GM21528 (cell line): ENCODE data around the gene KCNH6.

Source experiments
- ATAC-seq: cut with Tn5 transposase; IDR thresholded peaks from one replicate; pipeline ENCODE4 v1.9.1; 2021; ENCODE audit warnings: mild to moderate bottlenecking, moderate library complexity; ENCODE audit not compliant: unreplicated experiment, low FRiP score

Gene KCNH6

DNA sequence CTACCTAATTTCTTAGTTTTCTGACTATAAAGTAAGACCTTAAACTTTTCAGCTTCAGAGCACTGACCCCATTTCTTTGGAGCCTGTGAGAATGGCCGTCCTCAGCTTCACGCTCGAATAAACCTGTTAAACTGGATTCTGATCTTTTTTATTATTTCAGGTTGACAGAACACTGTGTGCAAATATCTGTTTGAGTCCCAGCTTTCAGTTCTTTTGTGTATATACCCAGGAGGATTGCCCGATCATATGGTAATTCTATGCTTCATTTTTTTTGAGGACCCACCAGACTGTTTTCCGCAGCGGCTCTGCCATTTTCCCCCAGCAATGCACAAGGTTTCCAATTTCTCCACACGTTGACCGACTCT lies 19.8 kb upstream of the KCNH6 start:
- ATAC-seq, result no peak

DNA sequence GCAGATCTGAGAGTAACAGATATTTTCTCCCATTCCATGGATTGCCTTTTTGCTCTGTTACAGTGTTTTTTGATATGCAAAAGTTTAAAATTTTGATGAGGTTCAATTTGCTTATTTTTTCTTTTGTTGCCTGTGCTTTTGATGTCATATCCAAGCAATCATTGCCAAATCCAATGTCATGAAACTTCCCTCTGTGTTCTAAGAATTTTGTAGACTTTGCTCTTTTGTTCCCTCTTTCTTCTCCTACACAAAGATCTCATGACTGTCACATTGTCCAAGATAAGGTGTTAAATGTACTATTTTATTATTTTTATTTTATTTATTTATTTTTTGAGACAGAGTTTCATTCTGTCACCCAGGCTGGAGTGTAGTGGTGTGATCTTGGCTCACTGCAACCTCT lies 18.9 kb upstream of the KCNH6 start:
- ATAC-seq, result no peak

DNA sequence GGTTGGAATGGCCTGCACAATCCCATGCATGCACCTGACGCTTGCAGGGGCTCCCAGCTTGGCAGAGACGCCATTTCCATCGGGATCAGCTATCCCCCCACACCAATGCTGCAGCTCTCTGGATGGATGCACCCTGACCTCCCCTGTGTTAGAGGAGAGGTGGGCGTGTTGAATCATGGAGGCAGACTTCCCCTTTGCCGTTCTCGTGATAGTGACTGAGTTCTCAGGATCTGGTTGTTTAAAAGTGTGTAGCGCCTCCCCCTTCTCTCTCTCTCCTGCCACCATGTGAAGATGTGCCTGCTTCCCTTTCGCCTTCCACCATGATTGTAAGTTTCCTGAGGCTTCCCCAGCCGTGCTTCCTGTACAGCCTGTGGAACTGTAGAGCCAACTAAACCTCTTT lies 17.8 kb upstream of the KCNH6 start:
- no peak for ATAC-seq

DNA sequence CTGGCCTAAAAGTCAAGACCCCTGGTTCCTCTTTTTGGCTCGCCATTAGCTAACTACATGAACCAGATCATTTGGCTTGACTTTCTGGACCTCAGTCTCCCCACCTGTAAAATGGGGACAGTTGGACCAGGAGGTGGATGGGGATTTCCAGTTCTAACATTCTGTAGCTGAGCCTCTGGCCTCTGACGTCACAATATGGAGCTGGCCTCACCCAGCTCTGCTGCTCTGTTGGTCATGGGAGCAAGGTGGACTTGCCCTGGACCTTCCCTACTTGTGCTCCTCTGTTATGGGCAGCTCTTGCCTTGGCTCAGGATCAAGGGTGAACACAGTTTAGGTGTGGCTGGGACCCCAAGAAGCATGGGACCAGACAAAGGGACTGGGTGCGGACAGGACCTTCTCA lies 16.5 kb upstream of the KCNH6 start:
- ATAC-seq, result no peak

DNA sequence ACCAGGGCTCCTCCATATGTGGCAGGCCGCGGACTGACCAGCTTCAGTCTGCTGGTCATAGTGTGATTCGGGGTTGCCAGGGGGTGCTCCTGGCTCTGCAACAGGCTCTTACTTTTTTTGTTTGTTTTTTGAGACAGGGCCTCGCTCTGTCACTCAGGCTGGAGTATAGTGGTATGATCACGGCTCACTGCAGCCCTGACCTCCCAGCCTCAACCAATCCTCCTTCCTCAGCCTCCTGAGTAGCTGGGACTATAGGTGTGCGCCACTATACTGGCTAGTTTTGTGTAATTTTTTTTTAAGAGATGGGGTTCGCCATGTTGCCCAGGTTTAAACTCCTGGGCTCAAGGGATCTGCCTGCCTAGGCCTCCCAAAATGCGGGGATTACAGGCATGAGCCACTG lies 11.8 kb upstream of the KCNH6 start:
- no peak for ATAC-seq

DNA sequence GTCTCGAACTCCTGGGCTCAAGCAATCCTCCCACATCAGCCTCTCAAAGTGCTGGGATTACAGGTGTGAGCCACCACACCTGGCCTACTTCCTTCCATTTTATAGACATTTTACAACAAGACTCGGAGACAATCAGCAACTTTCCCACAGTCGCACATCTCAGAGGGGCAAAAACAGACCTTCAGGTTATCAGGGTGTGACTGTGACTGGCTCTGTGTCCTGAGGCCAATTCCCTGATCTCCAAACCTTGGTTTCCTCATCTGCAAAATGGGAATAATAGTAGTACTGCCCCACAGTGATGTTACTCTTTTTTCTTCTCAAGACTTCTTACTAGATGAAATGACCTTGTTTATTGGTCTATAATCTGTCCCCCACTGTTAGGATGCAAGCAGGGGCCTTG lies 10.8 kb upstream of the KCNH6 start:
- no peak for ATAC-seq

DNA sequence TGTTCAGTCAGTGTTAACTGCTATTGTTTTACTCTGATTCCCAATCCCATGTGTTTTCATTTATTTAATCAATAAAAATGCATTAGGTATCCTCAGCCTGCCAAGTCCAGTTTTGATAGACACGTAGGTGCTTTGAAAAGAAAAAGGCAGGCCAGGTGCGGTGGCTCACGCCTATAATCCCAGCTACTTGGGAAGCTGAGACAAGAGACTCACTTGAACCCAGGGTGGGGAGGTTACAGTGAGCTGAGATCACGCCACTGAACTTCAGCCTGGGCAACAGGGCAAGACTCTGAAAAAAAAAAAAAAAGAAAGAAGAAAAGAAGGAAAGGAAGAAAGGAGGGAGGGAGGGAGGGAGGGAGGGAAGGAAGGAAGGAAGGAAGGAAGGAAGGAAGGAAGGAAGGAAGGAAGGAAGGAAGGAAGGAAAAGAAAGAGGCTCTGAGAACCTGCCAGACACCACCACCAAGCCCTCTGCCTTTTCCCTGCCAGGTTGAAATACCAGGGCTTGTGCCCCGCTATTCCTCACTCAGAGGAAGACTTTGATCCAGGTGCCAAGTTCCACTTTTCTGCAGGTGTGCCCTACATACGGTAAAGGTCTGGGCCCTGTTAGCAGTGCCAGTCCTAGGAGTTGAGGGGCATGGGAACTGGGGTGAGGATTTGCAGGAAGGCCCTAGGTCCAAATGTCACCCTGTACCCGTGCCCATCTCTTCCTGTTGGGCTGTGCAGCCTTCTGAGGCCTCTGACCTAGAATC lies 10.1 kb upstream of the KCNH6 start:
- no peak for ATAC-seq

DNA sequence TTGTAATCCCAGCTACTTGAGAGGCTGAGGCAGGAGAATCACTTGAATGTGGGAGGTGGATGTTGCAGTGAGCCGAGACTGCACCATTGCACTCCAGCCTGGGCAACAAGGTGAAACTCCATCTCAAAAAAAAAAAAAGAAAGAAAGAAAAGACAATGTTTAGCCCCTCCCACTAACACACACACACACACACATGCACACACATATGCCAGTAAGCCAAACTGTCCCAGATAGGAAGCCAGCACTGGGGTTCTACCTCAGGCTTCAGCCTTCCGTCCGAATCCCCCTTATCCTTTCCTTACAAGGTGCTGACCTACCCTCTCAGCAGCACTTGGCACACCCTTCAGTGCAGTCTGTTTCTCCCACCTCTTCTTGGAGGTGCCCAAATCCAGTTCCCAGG lies 8.7 kb upstream of the KCNH6 start:
- ATAC-seq, result no peak

DNA sequence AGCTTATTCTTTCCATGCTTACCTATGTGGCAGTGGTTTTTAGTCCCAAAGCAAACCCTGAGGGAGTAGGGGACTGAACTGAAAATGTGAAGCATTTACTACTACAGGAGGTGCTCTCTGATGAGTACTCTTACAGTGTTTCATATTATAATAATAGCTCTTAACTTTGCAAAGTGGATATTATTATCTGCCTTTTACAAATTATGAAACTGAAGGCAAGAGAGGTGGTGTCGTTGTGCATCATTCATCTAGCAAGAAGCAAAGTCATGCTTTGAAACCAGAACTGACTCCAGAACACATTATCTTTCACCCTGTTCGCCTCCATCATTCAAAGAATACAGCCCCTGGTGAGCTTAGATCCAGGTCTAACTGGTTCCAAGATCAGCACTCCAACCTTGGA lies 8.2 kb upstream of the KCNH6 start:
- no peak for ATAC-seq

DNA sequence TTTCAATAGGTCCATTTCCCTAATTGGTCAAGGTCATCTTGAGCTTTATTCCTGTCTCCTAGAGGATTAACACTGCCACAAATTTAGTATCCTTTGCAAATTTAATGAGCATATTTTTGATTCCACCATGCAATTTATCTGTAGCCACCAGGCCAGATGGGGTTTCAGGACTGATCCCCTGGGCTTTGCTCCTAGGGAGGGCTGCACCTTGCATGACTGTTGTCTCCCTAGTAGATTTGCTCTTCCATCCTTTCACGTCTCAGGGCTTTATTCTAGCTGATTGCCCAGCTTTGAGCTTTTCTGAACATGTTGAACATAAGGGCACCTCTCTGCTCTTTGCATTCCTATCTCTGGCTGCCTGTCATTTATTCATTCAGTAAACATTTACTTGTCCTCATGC lies 7.7 kb upstream of the KCNH6 start:
- no peak for ATAC-seq

DNA sequence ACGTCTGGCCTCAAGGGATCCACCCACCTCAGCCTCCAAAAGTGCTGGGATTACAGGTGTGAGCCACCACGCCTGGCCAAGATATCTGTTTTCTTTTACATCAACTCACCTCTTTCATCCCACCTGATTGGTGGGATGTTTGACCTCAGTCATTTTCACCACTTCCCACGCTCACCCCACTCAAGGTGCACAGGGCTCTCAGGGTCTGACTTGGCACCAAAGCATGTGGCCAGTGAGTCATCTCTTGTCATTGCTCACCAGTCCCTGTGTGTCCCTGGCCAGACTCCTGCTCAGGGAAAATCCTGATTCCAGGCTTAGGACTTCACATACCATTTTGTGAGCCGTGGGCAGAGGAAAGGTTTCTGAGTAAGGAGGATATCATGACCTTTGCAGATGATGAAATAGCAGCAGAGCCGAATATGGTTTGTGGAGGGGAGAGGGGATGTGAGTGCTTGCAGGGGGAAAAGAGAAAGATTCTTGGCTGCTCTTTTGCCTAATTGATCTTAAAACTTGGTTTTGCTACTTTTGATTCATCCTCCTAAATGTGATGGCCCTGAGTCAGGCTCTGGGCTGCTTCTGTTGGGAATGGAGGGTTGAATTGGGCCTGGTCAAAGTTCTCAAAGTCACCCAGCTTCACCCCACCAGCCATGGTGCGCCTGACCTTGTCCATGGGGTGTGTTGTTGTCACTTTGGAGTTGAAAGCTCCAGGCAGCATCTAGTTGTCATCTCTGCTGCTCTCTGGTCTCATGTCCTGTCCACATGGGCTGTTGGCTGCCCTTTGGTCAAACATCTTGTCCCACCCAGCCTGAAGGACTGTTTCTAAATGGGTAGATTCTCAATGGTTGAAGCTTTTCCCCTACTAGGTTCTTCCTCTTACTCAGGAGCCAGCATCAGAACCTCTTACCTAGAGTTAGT lies 6.0 kb upstream of the KCNH6 start:
- ATAC-seq, result no peak

DNA sequence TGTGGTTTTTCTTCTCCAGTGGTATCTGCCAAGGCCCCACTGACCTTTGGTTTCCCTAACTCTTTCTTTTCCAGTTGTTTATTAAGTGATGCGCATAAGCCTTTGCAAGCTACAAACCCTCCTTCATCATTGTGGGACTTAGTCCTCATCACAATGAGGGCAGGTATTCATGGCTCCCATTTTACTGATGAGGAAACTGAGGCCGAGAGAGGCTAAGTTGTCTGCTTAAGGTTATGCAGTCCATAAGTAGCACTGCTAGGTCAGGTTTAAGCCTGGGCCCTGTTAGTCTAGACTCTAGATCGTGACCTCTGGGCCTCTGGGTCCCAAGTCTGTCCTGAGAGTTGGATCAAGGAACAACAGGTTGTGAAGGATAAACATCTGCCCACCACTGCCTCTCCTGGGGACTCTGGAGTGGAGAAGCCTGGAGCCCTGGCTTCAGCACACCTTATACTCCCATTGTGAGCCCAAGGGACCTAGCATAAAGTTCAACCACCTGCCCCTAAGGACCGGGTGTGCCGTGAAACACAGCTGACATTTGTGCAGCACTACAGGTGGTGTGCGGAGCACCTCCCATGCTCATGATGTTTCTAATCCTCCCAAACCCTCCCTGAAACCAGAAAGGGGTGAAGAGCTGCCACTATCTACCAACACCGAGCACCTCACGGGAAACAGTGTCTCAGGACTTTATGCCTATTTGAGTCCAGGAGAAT lies 5.2 kb upstream of the KCNH6 start:
- ATAC-seq, result no peak

DNA sequence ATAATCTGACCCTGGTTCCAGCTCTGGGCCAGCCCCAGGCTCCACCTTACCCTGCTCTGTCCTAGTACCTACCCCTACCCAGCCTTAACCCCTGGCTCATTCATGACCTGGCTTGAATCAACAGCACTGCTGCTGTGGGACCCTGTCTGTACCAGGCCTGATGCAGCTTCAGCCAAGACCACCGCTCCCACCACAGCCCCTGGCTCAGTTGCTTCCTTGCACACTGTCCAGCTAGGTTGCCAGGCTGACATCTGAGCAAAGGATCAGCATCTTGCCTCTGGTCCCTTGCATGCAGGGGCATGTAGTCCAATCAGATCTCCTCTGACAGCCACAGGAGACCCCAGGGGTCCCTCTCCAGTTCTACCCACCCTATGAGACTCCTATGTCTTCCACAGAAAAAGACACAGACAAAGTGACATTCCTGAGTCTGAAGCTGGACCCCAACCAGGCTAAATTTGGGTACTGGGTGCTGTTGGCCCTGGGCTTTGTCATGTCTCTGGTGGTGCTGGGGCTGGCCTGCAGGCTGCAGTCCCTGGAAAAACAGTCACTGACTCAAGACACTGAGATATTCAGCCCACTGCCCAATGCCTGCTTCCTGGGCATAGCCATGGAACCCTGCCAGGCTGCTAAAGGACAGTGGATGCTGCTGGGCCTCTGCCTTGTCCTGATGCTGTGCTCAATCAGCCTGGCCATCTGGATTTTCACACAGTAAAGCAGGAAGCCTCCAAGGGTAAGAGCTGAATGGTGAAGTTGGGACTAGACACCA lies 3.9 kb upstream of the KCNH6 start:
- ATAC-seq, result no peak

DNA sequence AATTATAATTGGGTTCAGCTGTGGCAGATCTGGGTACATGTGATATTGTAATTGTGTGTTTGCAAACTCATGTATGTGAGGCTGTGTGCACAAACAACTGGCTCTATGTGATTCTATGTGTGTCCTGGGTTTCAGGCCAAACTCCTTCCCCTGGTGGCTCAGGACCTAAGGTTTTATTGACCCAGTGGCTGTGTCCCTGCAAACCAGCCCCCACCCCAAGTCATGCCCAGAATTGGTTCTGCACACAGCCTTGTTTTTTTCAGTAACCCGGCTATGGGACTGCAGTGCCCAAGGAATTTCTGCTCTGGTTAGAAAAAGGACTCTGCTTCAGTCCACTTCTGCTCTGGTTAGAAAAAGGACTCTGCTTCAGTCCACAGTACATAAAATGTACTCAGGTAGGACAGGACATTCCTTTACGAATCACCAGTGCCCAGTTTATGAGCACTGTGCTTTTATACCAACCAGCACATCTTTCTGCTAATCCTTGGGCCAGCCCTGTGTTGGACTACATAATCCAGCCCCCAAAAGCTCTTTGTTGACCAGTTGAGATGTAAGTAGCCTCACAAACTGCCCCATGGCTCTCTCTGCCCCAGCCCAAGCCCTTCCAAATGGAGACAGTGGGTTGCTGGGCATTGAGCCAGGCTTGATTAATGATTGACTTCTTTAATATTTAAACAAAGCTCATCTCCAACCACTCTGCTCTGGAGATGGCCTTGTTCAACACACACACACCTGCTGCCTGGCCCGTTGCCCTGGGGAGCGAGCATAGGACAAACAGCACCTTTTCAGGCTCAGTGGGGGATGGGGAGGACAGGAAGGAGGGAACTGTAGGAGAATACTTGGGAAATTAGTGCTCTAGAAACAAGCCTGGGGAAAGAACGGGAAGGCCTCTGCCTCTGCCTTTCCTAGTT lies 2.9 kb upstream of the KCNH6 start:
- ATAC-seq, result no peak

DNA sequence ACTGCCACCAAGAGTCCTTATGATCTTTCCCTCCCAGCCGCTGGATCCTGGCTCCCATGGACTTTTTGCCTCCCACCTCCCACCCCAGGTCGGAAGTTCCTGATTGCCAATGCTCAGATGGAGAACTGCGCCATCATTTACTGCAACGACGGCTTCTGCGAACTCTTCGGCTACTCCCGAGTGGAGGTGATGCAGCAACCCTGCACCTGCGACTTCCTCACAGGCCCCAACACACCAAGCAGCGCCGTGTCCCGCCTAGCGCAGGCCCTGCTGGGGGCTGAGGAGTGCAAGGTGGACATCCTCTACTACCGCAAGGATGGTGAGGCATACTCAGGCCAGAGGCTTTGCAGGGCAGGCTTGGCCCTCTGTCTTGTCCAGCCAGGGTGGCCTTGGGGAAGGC lies 893 bp downstream of the KCNH6 start:
- ATAC-seq, result no peak

DNA sequence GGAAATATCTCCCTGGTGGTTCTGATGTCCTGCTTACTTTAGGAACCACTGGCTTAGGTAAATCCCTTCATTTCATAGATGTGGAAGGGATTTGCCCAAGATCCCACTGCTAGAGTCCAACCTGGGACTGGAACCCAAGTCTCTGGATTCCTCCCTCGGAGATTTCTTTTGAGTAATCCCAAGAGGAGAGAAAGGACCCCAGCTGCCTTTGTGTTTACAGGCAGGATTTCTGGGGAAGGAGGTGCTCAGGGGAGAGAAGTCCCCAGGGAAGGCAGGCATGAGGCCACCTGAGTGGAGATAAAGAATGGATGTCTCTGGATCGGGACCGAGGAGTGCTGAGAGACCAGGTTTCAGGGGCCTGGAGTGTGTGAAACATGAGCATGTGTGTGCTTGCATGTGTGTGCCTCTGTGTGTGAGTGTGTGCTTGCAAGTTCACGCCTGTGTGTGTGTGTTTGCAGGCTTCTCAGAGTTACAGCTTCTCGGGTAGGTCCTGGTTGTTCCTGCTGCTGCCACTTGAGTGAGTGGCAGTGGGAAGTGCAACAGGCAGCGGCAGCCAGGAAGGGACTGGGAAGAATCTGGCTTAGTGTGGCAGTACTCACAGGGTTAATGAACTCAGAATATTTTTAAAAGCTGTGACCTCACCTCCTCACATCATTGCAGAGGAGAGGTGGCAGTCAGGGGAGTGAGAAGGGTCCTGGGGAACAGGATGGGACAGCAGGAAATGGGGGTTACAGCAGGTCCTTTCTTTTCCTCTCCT lies 2.2 kb downstream of the KCNH6 start:
- ATAC-seq, result no peak

DNA sequence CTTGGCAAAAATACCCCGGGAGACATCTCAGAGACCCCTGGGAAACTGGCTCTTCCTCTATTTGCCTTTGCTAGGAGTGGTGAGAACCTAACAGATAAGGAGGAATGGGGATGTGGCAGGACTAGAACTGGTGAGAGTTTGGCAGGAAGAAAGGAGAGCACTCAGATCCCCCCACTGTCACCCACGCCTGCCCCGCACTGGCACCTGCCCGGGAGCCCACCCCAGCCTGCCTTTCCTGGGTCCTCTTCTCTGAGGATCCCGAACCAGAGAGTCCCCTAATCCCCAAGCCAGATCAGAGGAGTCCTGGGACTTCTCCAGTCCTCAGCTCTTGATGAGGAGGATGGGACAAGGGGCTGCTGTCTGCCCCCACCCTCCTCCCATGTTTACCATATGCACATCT lies 3.7 kb downstream of the KCNH6 start:
- no peak for ATAC-seq

DNA sequence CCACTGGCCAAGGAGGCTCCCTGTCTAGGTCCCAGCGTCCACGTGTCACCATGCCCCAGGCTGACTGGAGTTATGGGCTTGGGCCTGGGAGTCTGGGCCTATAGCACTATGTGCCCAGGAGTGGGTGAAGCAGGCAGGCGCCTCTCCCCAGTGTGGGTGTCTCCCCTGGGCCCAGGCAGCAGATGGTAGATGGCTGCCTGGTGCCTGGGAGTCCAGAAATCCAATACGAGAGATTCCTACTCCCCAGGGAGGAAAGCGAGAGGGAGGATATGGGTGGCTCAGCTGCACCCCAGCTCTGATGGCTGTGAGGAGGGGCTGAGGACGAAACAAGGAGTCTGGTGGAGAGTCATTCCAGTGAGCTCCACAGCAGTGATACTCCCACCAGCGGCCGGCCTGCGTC lies 5.0 kb downstream of the KCNH6 start:
- no peak for ATAC-seq
